Inflammatory macrophage treated with lipopolysaccharide for 4 hours (primary cell): ENCODE data around the gene ATXN7L1.
"Not testable (repeated sequence)": the region's sequence is repeated elsewhere in the genome, so short reads cannot be mapped to it uniquely, and the experiment has no call there.

ENCODE experiments used
- DNase-seq: peaks from one replicate; pipeline ENCODE4 v3.0.0-alpha.2; 2020

ATXN7L1 gene

DNA sequence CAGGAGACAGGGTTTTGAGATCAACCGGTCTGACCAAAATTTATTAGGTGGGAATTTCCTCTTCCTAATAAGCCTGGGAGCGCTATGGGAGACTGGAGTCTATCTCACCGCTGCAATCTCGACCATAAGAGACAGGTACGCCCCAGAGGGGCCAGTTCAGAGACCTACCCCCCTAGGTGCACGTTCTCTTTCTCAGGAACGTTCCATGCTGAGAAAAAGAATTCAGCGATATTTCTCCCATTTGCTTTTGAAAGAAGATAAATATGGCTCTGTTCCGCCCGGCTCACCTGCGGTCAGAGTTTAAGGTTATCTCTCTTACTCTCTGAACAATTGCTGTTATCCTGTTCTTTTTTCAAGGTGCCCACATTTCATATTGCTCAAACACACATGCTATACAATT is 179.2 kb downstream of the ATXN7L1 start:
- not testable (repeated sequence) for DNase-seq

DNA sequence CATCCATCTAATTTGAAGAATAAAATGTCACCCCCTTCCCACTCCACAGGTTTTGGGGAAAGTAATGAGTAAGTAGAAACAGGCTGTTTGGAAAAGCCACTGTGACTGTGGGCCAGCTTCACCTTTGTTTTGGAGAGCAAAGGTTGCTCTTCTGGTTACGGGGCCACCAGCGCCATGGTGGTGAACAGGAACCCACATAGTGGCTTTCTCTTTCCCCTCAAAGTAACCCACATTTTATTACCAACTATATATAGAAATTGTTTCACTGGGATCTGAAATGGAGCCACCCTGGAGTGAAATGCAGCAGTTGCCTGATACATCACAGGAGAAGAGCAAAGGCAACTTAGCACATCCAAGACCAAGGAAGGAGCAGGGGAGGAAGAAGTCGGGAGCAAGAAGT is 182.8 kb downstream of the ATXN7L1 start:
- no peak for DNase-seq

DNA sequence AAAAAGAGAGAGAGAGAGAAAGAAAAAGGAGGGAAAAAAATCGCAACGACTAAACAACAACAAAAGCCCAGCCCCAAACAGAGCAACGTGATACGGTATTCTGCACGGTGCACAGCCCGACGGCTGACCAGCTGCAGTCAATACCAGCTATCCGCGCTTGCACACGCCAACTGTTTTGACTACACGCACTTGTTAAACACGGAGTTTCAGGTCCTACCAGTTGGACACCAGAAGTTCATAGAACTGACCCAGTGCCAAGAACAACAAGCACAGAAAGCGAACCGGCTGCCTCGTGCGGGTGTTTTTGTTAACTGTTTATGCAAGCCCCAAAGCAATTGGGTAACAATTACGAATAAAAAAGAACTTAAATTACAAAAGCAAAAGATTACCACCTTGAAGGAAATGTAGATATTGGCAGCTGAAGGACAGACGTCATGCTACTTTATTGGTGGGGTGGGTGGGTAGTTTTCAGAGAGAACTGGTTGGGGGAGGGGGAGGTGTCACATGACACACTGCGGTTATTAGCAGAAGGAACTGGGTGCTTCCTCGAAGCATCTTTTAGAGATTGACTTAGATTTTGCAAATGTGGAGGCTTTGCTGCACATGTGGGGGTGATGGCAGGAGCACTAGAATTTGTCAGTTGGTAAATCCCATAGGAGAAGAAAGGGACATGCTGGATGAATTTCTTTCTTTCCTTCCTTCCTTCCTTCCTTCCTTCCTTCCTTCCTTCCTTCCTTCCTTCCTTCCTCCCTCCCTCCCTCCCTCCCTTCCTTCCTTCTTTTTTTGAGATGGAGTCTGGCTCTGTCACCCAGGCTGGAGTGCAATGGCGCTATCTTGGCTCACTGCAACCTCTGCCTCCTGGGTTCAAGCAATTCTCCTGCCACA is 184.5 kb downstream of the ATXN7L1 start:
- peak; percentile 67 for DNase-seq

DNA sequence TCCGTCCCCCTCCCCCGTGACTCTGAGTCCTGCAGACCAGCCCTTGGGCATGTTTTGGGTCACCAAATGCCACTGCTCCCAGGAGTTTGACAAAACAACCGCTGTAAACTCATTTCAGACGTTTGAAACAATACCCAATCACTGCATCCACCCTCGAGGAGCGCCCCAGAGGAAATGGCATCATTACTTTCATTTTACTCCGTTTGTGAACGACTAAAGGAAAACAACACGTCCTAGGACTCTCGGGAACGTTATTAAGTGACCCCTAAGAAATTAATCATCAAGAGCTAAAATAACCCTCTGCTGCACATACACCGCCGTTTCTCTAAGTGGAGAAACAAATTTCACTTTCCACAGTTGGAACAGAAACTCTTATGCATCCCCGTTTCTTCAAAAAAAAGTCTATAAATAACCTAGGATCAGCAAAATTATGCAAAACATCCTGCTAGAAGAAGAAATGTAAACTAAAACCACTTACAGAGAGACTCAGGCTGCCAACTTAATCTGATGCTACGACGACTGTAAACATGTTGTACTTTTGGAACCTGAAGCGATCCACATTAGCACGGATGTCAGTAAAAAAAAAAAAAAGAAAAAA is 185.2 kb downstream of the ATXN7L1 start:
- DNase-seq = peak; percentile 71

DNA sequence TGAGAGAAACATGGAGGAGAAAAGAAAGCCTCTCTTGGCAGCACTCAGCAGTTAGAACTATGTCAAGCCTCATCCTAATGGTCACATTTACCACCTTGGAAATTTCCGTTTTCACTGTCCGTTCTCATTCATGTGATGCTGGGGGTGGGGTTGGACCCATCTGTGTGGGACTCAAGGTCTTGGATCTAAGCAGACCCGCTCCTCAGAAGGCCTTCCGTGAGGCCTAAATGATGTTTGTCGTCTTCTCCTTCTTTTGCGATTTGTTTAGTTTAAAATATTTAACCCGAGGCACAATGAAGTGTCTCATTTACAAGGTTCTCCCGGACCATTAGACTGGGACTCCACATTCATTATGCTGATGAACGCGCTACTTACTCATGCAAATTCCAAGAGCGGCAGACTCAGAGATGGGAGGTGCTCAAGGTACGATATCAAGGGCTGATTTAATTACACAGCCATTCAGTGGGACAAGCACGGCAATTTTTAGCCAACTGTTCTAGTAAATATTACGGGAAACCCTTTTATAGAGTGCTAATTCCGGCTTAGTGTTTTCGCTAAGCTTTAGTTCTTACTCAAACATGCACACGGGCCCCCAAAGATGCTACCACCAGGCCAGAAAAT is 186.0 kb downstream of the ATXN7L1 start:
- no peak for DNase-seq

DNA sequence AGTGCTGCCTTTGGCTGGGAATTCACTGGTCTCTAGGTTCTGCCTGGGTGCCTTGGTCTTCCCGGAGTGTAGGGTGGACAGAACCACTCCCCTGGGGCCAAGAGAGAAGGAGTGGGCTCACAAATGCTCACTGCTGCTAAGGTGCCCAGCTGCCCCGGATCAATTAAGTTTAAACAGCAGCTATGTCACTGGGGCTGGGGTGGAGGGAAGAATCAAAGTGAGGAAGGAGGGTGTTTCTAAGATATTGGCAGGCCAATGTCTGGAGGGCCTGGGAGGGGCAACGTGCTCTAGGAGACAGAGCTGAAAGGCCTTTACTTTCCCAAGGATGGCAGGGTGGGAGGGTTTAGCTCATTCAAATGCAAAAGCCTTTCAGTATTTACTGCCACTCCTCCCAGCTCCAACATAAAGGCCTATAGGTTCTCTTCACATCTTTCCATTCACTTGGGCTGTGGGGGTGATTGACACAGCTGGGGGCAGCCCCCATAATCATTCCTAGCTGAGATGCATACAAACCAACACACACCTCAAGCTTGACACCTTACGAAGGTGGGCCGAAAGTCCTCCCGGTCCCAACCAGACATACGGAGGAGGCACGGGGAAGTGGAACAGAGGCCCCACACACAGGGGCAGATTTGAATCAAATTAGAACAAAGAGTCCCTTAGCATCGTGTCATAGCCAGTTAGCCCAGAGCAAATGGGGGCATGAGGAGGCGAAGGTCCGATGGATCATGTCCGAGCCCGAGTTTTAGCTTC is 187.2 kb downstream of the ATXN7L1 start:
- no peak for DNase-seq

DNA sequence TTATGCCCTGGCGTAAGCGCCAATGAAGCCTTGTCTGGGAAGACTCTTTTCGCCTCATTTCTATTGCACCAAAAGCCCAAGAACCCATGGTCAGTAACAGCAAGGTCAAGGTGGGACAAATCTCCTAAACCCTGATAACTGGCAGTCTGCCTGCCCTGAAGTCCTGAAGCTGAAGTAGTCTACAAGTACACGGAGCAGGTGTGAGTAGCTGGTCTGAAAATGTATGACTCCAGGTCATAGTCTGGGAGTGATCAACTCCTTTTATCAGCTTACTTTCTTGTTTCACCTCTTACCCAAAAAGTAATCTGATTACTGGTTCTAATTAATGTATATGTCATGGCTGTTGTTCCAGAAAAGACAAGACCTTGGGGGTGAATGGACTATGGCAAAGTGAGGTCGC is 187.8 kb downstream of the ATXN7L1 start:
- no peak for DNase-seq

DNA sequence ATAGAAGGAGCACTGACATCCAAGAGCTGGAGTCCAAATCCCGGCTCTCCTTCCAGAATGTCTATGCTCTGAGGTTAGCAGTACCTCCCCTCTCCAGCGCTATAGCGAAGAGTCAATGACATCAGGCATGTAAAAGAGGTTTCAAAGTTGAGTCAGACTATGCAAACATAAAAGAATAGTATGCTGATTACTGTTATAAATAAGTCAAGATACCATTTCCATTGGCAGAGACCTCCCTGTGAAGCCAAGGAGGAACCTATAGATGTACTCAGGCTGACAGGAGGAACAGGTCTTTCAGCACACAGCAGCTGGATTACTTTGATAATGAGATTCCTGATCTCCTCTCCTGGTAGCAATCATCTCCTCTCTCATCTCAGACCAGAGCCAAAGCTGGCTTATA is 191.2 kb downstream of the ATXN7L1 start:
- DNase-seq = no peak

DNA sequence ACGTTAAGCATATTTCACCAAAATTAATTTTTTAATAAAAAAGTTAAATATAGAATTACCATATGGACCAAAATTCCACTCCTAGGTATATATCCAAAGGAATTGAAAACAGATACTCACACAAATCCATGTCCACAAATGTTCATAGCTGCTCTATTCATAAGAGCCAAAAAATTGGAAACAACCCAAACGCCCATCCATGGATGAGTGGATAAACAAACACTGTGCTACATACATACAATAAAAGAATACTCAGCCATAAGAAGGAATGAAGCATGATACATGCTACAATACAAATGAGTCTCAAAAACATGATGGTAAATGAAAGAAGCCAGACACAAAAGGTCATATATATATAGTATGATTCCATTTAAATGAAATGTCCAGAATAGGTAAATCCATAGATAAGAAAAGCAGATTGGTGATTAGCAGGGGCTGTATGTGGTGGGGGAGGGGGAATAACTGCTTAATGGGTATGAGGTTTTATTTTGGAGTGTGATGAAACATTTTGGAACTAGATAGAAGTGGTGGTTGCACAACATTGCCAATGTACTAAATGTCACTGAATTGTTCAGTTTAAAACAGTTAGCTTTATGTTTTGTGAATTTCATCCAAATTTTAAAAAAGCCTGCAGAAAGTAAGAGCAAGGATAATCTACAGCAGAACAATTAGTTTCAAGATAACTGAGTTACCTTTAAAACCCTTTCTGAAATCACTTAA is 193.9 kb downstream of the ATXN7L1 start:
- DNase-seq = no peak

DNA sequence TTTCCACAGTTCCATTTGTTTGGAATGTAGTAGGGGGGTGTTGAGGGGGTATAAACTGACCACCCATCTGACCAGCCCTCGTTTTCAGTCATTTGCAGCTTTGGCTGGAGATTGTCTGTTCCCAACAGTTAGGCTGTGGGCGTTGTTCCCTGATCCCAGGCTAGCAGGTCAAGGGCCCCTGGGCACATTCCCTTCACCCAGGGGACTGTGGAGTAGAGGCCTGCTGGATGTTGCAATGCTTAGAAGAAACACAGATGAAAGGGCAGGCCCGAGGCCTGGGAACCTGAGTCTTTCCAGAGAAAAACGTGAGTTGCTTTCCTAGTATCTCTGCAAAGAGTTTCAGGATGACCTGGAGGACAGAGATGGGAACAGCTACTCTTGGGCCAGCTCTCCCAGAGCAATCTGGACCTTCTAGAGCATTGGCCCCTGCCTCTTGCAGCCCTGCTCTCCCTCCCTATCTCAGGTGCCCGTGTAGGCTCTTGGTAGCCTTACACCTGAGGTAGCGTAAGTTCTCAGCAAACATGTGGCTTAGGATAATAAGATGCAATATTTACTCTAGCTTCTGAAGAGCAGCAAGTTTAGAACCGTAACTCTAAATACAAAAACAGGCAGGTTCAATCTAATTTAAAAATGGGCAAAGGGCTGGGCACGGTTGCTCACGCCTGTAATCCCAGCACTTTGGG is 195.8 kb downstream of the ATXN7L1 start:
- DNase-seq = no peak

DNA sequence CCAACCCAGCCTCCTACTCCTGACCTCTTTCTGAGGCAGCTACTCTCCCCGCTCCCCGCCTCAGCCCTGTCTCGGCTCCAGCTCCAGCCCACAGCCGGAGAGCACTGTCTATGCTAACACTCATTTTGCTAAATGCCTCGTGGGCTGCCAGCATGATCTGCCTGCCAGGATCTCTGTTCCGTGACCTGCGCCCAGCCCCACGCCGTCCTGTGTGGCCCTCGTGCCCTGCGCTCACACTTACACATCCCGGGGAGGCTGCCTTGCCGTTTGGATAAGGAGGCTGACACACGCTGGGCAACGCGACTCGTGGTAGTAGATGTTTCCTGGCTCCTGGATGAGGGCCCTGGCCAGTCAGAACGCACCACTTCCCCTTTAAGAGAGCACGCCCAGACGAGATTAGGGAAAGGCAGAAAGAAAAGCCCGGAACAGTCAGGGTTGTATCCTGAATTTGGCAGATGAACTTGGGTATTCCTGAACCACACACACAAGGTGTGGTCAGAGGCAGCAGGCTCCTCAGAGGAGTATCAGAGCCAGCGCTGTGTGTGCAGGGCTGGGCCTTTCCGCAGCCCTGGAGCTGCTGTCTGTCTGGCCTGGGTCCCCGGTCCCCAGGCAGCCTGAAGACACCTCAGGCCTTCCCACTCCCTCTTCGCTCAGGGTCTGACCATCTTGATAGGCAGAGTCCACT is 197.4 kb downstream of the ATXN7L1 start:
- peak; percentile 84 for DNase-seq

DNA sequence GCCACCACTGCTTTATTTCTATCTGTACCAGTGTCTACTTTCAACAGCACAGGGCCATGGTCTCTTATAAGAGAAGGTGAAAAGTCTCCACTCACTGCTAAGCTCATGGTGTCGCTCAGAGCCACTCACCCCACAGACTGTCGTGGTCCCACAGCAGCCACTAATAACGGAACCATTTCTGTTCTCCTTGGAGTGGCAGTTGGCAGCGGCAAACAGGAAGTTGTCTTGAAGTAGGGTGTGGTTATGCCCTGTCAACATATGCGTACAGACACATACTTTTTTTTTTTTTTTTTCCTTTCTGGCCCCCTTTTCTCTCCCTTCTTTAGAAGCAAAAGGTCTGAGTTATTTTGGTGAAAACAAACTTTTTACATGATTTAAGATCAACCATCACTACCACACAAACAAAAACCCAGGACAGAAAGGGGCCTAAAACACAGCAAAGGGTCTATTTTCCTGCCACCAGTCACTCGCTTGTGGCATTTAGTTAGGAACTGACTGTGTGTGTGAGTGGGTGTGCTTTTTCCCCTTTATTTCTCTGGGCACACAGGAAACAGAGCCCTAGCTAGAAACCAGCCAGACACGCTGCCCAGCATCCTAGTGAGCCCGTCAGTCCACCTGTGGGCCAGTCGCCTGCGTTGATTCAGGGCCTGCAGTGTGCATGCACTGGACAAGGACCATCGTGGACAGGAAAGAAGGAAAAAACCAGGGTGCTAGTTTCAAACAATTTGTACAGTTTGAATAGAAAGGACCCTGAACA is 198.4 kb downstream of the ATXN7L1 start:
- DNase-seq = peak; percentile 89

DNA sequence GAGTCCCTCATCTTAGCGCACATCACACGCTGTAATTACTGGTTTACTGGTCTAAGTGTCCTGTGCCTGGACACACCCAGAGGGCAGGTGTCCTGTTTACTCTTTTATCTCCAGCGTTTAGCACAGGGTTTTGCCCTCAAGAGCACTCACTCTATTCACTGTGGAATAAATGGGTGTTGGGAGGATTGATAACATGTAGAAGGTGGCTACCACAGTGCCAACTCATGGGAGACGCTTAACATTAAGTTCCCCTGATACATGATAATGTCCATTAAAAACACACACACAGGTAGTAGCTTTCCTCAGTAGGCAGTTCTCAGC is 199.0 kb downstream of the ATXN7L1 start:
- no peak for DNase-seq

DNA sequence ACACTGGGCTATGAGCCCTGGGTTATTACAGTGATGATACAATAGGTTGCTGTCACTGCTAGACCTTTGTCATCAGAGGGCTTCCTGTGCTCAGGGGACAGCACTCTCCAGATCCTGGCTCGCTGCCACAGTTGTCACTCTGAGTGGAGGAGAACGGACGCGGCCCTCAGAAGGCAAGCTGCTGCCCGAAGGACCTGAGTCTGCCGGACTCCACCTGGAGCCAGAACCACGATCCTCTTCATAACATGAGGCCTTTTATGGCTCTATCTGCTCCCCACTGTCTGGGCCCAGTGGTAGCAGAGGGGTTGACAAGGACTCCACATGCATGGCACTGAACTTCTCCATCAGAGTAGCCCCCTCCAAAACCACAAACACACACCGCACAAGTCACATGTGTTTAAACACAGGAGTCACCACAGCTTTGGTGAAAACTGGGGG is 200.4 kb downstream of the ATXN7L1 start:
- peak; percentile 73 for DNase-seq

DNA sequence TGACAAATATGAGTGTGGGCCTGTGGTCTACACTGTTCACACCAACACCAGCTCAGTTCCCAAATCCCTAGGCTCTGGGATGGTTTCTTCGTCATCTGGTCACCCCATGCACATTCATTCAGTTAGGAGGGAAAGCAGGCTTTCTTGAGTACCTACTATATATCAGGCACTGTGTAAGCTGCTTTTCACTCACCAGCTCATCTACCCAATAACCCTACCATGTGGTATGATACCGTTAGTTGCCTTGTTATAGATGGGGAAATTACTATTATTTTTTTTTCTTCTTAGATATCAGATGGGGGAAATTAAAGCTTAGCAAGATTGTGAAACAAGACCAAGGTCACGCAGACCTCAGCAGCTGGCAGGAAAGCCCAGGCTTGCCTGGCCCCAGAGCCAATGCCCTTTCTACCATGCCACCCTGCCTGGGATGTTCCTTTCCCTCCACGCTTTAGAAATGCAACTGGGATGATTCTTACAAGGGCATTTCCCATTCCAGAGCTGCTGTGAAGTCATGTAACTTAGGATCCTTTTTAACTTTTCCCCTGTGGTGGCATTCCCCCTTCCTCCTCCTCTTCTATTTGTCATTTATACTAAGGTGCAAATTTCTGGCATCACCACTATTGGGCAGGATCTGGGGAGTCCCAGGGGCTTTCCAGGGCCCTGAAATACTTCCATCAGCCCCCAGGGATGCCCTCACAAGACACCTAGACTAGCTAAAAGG is 202.0 kb downstream of the ATXN7L1 start:
- DNase-seq = peak; percentile 79

DNA sequence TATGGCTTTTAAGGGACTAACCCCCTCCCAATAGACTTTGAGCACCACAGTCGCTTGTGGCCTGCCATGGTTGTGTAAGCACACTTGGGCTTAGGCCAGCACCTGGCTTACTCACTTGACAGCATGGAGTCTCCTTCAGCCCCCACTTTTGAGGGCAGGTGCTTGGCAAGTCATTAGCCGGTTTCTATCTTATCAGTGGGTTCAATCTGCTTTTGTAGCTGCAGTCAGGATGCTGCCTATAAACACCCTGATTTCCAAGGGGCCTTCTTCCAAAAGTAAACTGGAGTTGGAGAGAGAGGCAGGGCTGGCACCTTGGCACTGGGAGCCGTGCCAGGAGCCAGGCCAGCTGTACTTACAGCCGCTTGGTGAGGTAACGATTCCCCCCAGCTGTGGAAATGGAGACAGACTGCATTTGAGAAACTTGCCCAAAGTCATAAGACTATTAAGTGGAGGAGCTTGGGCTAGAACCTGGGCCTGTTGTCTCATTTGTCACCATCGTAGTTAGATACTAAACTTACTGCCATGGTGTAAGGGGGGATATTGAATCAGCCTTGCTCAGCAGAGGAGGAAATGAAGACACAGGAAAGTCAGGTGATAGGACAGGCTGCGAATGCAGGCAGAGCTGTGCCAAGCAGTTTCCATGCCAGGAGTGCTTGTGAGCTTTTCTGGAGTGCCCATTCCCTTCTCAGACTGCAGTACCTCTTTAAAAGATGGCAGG is 202.9 kb downstream of the ATXN7L1 start:
- peak; percentile 53 for DNase-seq

DNA sequence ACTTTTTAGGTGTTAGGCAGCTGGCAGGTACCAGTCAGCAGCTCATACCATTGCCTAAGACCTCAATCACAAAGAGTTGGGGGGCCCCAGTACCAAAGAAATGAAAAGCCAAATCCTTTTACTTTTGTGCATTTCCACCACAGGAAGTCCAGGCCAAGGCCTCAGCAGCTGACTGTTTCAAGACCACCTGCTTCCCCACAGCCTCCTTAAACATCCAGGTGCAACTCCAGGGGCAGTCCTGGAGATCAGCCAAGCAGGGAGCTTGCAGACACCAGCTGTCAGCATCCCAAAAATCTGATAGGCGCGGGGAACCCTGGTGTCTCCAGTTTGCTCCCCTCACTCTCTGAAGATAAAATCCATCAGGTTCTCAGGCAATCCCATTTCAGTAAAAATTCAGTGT is 203.6 kb downstream of the ATXN7L1 start:
- DNase-seq = no peak

DNA sequence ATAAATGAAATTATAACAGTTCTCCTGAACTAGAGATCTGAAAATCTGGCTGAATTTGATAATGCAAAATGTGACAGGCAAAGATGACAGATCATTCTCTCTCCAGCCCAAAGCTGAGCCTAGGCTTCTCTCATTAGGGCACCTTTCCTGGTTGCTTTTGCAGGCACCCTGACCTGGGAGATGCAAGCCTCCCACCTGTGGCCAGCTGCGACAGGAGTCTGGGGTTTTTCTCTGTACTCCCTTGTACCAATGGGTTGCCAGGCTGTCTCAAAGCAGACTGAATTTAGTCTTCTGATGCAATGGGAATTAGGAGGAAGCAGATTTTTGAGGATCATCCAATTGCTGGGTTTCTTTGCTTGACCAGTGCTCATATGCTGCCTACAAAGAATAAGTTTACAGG is 210.1 kb downstream of the ATXN7L1 start:
- DNase-seq = no peak

DNA sequence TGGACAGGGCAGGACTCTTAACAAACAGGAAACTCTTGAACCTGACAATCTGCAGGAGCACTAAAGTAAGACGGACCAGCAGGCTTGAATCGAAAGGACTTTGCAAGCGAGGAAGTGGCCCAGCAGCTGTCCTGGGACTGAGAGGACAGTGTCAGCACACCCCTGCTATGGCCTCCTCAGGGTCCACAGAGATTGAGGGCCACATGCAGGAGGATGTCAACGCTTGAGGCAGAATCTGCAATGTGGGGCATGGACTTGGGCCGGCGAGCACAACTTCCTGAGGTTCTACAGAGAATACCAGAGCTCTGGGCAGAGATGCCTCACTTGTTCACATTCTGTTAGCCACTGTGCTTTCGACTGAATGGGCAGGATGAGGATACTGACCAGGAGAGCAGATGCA is 210.7 kb downstream of the ATXN7L1 start:
- DNase-seq = no peak
